ENCODE data around the gene ANO7. TPM values are rescaled to one million over a fixed set of nuclear protein-coding genes. Genes with fewer than 3 reads are reported as not detected.

Gene ANO7
- total RNA-seq, 4 donors from 2014 or later = 0.10 to 0.62 (median 0.24) TPM

DNA sequence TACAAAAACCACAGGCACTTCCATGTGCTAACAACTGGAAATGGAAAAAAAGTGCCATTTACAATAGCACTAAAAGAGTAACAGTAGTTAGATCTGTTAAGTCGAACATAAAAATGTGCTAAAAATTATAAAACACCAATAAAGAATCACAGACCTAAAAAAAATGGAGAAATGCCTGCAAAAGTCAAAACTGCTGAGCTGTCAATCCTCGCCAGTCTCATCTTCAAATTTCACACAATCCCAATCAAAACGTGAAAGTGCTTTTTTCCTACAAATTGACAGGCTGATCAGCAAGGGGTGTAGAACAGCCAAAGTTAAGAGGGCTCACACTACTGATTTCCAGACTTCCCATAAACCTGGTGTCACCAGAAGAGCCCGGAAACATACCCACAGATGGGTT lies 53.2 kb downstream of the ANO7 start:
- H3K27ac ChIP-seq = no peak overlapping the region
- DNase-seq (no peak), ATAC-seq (no peak)
- TF ChIP-seq, protein P1, sequence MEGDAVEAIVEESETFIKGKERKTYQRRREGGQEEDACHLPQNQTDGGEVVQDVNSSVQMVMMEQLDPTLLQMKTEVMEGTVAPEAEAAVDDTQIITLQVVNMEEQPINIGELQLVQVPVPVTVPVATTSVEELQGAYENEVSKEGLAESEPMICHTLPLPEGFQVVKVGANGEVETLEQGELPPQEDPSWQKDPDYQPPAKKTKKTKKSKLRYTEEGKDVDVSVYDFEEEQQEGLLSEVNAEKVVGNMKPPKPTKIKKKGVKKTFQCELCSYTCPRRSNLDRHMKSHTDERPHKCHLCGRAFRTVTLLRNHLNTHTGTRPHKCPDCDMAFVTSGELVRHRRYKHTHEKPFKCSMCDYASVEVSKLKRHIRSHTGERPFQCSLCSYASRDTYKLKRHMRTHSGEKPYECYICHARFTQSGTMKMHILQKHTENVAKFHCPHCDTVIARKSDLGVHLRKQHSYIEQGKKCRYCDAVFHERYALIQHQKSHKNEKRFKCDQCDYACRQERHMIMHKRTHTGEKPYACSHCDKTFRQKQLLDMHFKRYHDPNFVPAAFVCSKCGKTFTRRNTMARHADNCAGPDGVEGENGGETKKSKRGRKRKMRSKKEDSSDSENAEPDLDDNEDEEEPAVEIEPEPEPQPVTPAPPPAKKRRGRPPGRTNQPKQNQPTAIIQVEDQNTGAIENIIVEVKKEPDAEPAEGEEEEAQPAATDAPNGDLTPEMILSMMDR (IDR thresholded peaks at IDR 0.05 in 4 of 5, conservative IDR thresholded peaks at IDR 0.05 in 1 of 5) = no peak
- no peak for TF ChIP-seq POLR2A (IDR thresholded peaks at IDR 0.05)
- H3K4me1 ChIP-seq = no peaks in the 10 kb centered on the region
- intact Hi-C loops (cut with DNase I; ENCODE audit: low total_unique reads) = no loop called here
- in situ Hi-C loops (cut with MboI; ENCODE audit: low sequenced_read_pairs in 4 of 4) = no loop called here
- no peaks in the 10 kb centered on the region for H3K27me3 ChIP-seq
- H3K9me3 ChIP-seq = no peaks in the 10 kb centered on the region
- H3K4me3 ChIP-seq = no peak overlapping the region
- H3K36me3 ChIP-seq = peaks cover 6 to 94% of the 10 kb centered on the region in 2 donors

DNA sequence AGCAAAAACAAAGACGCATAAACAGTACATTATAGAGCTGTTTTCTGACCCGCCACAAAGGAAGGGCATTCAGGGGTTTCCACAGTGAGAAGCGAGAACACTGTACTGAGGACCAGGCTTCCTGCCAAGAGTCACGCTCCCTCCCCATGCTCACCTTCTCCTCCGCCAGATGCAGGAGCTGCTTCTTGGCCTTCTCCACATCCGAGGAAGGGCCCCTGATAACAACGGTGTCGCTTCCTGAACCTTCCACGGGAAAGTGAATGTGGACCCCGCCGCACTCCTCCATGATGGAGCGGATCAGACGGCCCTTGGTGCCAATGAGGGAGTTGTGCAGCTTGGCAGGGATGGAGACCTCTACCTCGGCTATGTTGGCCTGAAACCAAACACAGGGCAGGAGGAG lies 53.8 kb downstream of the ANO7 start:
- in situ Hi-C loops (cut with MboI; ENCODE audit: low sequenced_read_pairs in 4 of 4) (no loop called here), intact Hi-C loops (cut with DNase I; ENCODE audit: low total_unique reads) (no loop called here)
- H3K9me3 ChIP-seq = no peaks in the 10 kb centered on the region
- DNase-seq = no peak
- no peak for ATAC-seq
- H3K27me3 ChIP-seq = no peaks in the 10 kb centered on the region
- H3K4me3 ChIP-seq = no peak overlapping the region
- peaks cover 6 to 94% of the 10 kb centered on the region in 2 donors for H3K36me3 ChIP-seq
- no peak overlapping the region for H3K27ac ChIP-seq
- TF ChIP-seq POLR2A (IDR thresholded peaks at IDR 0.05) = no peak
- TF ChIP-seq, protein P1 (IDR thresholded peaks at IDR 0.05 in 4 of 5, conservative IDR thresholded peaks at IDR 0.05 in 1 of 5) = no peak
- no peaks in the 10 kb centered on the region for H3K4me1 ChIP-seq

DNA sequence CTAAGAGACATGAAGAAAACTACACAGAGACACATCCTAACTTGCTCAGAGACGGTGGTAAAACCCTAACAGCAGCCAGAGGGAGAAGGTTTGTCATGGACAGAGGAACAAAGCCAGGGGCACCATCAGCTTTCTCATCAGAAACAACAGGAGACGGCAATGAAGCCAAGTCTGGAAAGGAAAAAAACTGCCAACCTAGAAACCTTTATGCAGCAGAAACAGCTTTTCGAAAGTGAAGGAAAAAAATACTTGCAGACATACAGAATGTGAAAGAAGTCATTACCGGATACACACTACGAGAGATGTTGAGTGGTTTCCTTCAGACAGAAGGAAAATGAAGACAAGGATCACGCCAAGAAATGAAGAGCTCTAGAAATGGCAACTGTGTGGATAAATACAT lies 55.9 kb downstream of the ANO7 start:
- no peak overlapping the region for H3K4me3 ChIP-seq
- H3K36me3 ChIP-seq = peaks cover 3 to 92% of the 10 kb centered on the region in 2 donors
- no peaks in the 10 kb centered on the region for H3K27me3 ChIP-seq
- no peaks in the 10 kb centered on the region for H3K9me3 ChIP-seq
- TF ChIP-seq, protein P1 (IDR thresholded peaks at IDR 0.05 in 4 of 5, conservative IDR thresholded peaks at IDR 0.05 in 1 of 5) = no peak
- TF ChIP-seq POLR2A (IDR thresholded peaks at IDR 0.05) = no peak
- in situ Hi-C loops (cut with MboI; ENCODE audit: low sequenced_read_pairs in 4 of 4) (no loop called here), intact Hi-C loops (cut with DNase I; ENCODE audit: low total_unique reads) (no loop called here)
- H3K27ac ChIP-seq = no peak overlapping the region
- H3K4me1 ChIP-seq = peaks cover 9% of the 10 kb centered on the region in 2 donors
- DNase-seq = no peak
- ATAC-seq = no peak

DNA sequence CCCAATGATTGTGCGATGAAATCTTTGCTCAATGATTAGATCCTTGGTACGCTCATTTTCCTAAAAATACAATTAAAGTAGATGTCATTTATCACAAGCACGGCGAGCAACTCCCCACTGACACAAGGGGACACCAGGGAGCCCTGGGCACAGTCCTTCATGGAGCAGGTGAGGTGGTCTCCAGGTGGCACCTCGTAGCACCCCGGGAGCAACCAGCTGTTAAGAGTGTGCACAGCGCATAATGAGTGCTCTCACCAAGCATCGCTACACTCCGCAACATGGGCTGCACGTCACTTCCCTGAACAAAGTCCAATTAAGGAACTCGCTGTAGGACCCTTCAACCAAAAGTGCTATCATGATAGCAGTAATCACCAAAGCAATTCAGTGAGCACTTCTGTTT lies 59.8 kb downstream of the ANO7 start:
- no peak for DNase-seq
- peaks cover 2 to 96% of the 10 kb centered on the region in 2 donors for H3K36me3 ChIP-seq
- TF ChIP-seq, protein P1 (IDR thresholded peaks at IDR 0.05 in 4 of 5, conservative IDR thresholded peaks at IDR 0.05 in 1 of 5) = no peak
- no peak for TF ChIP-seq POLR2A (IDR thresholded peaks at IDR 0.05)
- ATAC-seq = no peak
- no peaks in the 10 kb centered on the region for H3K9me3 ChIP-seq
- H3K27me3 ChIP-seq = no peaks in the 10 kb centered on the region
- no peak overlapping the region for H3K4me3 ChIP-seq
- intact Hi-C loops (cut with DNase I; ENCODE audit: low total_unique reads) (no loop called here), in situ Hi-C loops (cut with MboI; ENCODE audit: low sequenced_read_pairs in 4 of 4) (no loop called here)
- peaks cover 11 to 13% of the 10 kb centered on the region in 2 donors for H3K4me1 ChIP-seq
- H3K27ac ChIP-seq = peak overlapping the region in 3 of 4 donors; percentile 3 to 48 (median 8)

DNA sequence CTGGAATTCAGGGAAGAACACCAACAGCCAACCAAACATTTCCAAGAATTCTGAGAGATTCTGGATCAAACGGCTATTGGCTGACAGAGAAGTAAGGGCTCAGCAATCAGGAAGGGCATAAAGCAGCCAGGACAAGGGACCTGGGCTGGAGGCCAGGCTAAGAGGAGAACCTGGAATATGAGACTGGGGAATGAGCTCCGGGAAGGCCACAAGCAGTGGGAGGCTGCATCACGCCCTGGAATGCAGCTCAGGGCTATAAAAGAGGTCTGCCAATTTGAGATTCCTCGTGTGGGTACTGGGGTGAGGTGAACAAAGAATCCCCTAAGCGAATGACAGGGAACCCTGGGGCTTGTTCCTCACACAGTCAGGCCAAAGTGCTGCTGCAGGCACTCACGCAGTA lies 60.4 kb downstream of the ANO7 start:
- Histone ChIP-seq H3K9me3 (no peaks in the 10 kb centered on the region), H3K4me3 (no peak overlapping the region), H3K4me1 (peaks cover 11 to 13% of the 10 kb centered on the region in 2 donors), H3K27ac (peak overlapping the region; percentile 3 to 48 (median 19)), H3K36me3 (peaks cover 2 to 96% of the 10 kb centered on the region in 2 donors), H3K27me3 (no peaks in the 10 kb centered on the region)
- intact Hi-C loops (cut with DNase I; ENCODE audit: low total_unique reads) (no loop called here), in situ Hi-C loops (cut with MboI; ENCODE audit: low sequenced_read_pairs in 4 of 4) (no loop called here)
- ATAC-seq (peak; percentile 52 to 80), DNase-seq (peak in 1 of 2 donors; percentile 55)
- no peak for TF ChIP-seq POLR2A (IDR thresholded peaks at IDR 0.05)
- TF ChIP-seq, protein P1 (IDR thresholded peaks at IDR 0.05 in 4 of 5, conservative IDR thresholded peaks at IDR 0.05 in 1 of 5) = no peak

Data from gastrocnemius medialis (tissue), 4 donors.